ENCODE data around the gene LPO.

The LPO gene

GRCh38 chr17:58267347-58268324 lies 29.3 kb downstream of the LPO start:
- Histone ChIP-seq H3K27me3 (no peaks in the 10 kb centered on the region), H3K27ac (no peak overlapping the region), H3K36me3 (no peaks in the 10 kb centered on the region), H3K4me2 (no peak overlapping the region), H4K20me1 (no peaks in the 10 kb centered on the region), H3K9me3 (no peaks in the 10 kb centered on the region), H3K9ac (no peak overlapping the region), H3K4me3 (no peak overlapping the region), H3K4me1 (no peaks in the 10 kb centered on the region)
- no peak for TF ChIP-seq Cebpa-rat (IDR thresholded peaks at IDR 0.05)

GRCh38 chr17:58268326-58268725 lies 29.9 kb downstream of the LPO start:
- H3K4me3 ChIP-seq, result no peak overlapping the region
- H3K4me2 ChIP-seq, result no peak overlapping the region
- no peak for TF ChIP-seq Cebpa-rat (IDR thresholded peaks at IDR 0.05)
- no peak overlapping the region for H3K9ac ChIP-seq
- H3K27me3 ChIP-seq, result no peaks in the 10 kb centered on the region
- H3K27ac ChIP-seq, result no peak overlapping the region
- H4K20me1 ChIP-seq, result no peaks in the 10 kb centered on the region
- H3K9me3 ChIP-seq, result no peaks in the 10 kb centered on the region
- no peaks in the 10 kb centered on the region for H3K36me3 ChIP-seq
- no peaks in the 10 kb centered on the region for H3K4me1 ChIP-seq

- Histone ChIP-seq H3K27me3 (no peaks in the 10 kb centered on the region), H3K4me2 (no peak overlapping the region), H3K9me3 (no peaks in the 10 kb centered on the region), H3K36me3 (no peaks in the 10 kb centered on the region), H3K27ac (no peak overlapping the region), H4K20me1 (no peaks in the 10 kb centered on the region), H3K9ac (no peak overlapping the region), H3K4me1 (no peaks in the 10 kb centered on the region), H3K4me3 (no peak overlapping the region)
- no peak for TF ChIP-seq Cebpa-rat (IDR thresholded peaks at IDR 0.05)
These were observed 30.6 kb downstream of the LPO start for GRCh38 chr17:58268774-58269556.

GRCh38 chr17:58269557-58270291 lies 31.3 kb downstream of the LPO start:
- no peaks in the 10 kb centered on the region for H3K4me1 ChIP-seq
- H3K4me3 ChIP-seq, result no peak overlapping the region
- no peak overlapping the region for H3K4me2 ChIP-seq
- TF ChIP-seq Cebpa-rat (IDR thresholded peaks at IDR 0.05), result no peak
- no peaks in the 10 kb centered on the region for H3K9me3 ChIP-seq
- H3K27ac ChIP-seq, result no peak overlapping the region
- H3K36me3 ChIP-seq, result no peaks in the 10 kb centered on the region
- no peaks in the 10 kb centered on the region for H3K27me3 ChIP-seq
- H3K9ac ChIP-seq, result no peak overlapping the region
- H4K20me1 ChIP-seq, result no peaks in the 10 kb centered on the region

- Histone ChIP-seq H3K4me1 (no peaks in the 10 kb centered on the region), H3K4me3 (no peak overlapping the region), H3K9ac (no peak overlapping the region), H3K36me3 (no peaks in the 10 kb centered on the region), H4K20me1 (no peaks in the 10 kb centered on the region), H3K27me3 (no peaks in the 10 kb centered on the region), H3K4me2 (no peak overlapping the region), H3K27ac (no peak overlapping the region), H3K9me3 (no peaks in the 10 kb centered on the region)
- no peak for TF ChIP-seq Cebpa-rat (IDR thresholded peaks at IDR 0.05)
These were observed 32.3 kb downstream of the LPO start for GRCh38 chr17:58270476-58271215.

GRCh38 chr17:58271216-58271931 lies 33.0 kb downstream of the LPO start:
- H3K4me1 ChIP-seq, result no peaks in the 10 kb centered on the region
- TF ChIP-seq Cebpa-rat (IDR thresholded peaks at IDR 0.05), result no peak
- H3K36me3 ChIP-seq, result no peaks in the 10 kb centered on the region
- H3K9ac ChIP-seq, result no peak overlapping the region
- H4K20me1 ChIP-seq, result no peaks in the 10 kb centered on the region
- no peaks in the 10 kb centered on the region for H3K9me3 ChIP-seq
- H3K4me3 ChIP-seq, result no peak overlapping the region
- no peak overlapping the region for H3K27ac ChIP-seq
- H3K4me2 ChIP-seq, result no peak overlapping the region
- no peaks in the 10 kb centered on the region for H3K27me3 ChIP-seq

- Histone ChIP-seq H3K27ac (no peak overlapping the region), H3K36me3 (no peaks in the 10 kb centered on the region), H3K4me2 (no peak overlapping the region), H3K27me3 (no peaks in the 10 kb centered on the region), H3K4me3 (no peak overlapping the region), H4K20me1 (no peaks in the 10 kb centered on the region), H3K9me3 (no peaks in the 10 kb centered on the region), H3K9ac (no peak overlapping the region), H3K4me1 (peaks cover 5% of the 10 kb centered on the region; the same call in 1 of the 2 replicates)
- no peak for TF ChIP-seq Cebpa-rat (IDR thresholded peaks at IDR 0.05)
These were observed 34.2 kb downstream of the LPO start for GRCh38 chr17:58272367-58273280.
